22Rv1 (cell line): ENCODE results near the gene ZNF564.

Experiments
- H3K27ac ChIP-seq: fragments of 450-650 bp; 2 replicates; pipeline ENCODE4 v1.5.1; 2017
- ZFX ChIP-seq: fragments of 450-650 bp; IDR thresholded peaks from 2 replicates; pipeline ENCODE4 v1.6.1; 2017; ENCODE audit warnings: antibody characterized with exemption, borderline replicate concordance
- TF ChIP-seq, protein P1 (sequence below): fragments of 450-650 bp; IDR thresholded peaks from 2 replicates; pipeline ENCODE4 v1.5.1; 2017; ENCODE audit warnings: mild to moderate bottlenecking

ZNF564 gene

DNA sequence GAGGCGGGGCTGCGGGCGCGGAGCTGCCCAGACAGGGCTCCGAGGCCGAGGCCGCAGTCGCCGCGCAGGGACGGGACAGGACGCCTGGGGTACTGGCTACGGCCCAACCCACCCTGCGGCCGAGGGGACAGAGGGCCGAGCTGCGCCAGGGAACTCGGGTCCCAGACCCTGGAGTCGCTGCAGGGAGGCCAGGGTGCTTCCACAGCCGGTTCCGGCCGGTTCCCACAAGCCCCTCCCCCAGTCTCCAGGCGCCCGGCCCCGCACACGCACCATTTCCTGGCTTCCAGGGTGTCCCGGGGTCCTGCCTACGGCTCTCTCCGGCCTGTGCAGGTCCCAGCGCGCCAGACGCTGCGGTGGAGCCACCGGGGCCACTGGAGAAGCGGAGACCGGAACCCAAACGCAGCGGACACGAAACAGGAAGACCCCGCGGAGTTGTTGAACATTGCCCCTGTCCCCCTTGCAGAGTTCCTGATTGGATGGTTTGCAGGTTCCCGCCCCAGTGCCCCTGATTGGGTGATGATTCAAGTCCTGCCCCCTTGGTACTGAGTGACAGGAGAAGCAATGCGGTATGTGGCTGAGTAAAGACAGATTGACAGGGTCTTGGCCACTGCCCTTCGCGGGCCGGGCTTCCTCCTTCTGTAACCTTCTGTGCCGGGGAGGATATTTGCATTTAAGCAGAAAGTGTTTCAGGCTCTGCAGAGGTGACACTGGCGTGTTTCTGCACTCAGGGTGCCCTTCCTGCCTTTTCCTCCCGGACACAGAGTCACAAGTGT, at the start of gene ZNF564:
ZNF564 (minus strand) TSS at position 423 of the 773 bp plus-strand sequence; CDS start at position 273, 150 bp downstream.
- peak within 1 kb of the TSS; percentile 98 for H3K27ac ChIP-seq
- TF ChIP-seq ZFX: no peak
- TF ChIP-seq, protein P1, sequence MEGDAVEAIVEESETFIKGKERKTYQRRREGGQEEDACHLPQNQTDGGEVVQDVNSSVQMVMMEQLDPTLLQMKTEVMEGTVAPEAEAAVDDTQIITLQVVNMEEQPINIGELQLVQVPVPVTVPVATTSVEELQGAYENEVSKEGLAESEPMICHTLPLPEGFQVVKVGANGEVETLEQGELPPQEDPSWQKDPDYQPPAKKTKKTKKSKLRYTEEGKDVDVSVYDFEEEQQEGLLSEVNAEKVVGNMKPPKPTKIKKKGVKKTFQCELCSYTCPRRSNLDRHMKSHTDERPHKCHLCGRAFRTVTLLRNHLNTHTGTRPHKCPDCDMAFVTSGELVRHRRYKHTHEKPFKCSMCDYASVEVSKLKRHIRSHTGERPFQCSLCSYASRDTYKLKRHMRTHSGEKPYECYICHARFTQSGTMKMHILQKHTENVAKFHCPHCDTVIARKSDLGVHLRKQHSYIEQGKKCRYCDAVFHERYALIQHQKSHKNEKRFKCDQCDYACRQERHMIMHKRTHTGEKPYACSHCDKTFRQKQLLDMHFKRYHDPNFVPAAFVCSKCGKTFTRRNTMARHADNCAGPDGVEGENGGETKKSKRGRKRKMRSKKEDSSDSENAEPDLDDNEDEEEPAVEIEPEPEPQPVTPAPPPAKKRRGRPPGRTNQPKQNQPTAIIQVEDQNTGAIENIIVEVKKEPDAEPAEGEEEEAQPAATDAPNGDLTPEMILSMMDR: no peak

DNA sequence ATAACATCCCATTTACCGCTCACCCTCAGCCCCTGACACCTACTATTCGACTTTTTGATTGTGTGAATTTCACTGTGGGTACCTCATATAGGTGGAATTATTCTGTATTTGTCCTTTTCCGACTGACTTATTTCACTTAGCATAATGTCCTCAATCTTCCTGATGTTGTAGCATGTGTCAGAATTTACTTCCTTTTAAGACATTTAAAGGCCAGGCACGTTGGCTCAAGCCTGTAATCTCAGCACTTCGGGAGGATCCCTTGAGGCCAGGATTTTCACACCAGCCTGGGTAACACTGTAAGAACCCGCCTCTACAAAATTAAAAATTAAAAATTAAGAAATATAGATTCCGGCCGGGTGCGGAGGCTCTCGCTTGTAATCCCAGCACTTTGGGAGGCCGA, 46.3 kb upstream of the ZNF564 start:
- no peak overlapping the region for H3K27ac ChIP-seq
- TF ChIP-seq, protein P1: no peak
- no peak for TF ChIP-seq ZFX

- no peak for TF ChIP-seq ZFX
- TF ChIP-seq, protein P1: no peak
- H3K27ac ChIP-seq: no peak overlapping the region
Observed at GRCh38 chr19:12596927-12597548, 45.8 kb upstream of the ZNF564 start.

GRCh38 chr19:12596485-12596884, 45.2 kb upstream of the ZNF564 start:
- TF ChIP-seq, protein P1: no peak
- TF ChIP-seq ZFX: no peak
- H3K27ac ChIP-seq: no peak overlapping the region

- TF ChIP-seq, protein P1: no peak
- TF ChIP-seq ZFX: no peak
- no peak overlapping the region for H3K27ac ChIP-seq
Observed at GRCh38 chr19:12581100-12581499, 29.8 kb upstream of the ZNF564 start.

GRCh38 chr19:12580180-12580694, 29.0 kb upstream of the ZNF564 start:
- H3K27ac ChIP-seq: no peak overlapping the region
- TF ChIP-seq ZFX: no peak
- TF ChIP-seq, protein P1: no peak

DNA sequence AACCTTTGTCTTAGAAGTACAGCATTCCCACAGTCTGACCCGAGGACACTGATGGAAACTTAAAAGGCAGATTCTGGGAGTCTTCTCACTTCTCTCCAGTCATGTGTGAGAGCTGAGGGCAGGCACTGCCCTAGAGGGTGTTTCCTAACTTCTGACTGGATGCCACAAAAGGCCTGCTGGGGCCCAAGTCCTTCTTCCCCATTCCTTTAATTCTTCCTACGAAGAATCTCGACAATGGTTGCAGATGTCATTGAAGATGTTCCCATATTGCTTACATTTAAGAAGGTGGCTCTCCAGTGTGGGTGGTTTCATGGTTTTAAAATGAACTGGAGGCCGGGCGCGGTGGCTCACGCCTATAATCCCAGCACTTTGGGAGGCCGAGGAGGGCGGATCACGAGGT, 27.4 kb upstream of the ZNF564 start:
- H3K27ac ChIP-seq: no peak overlapping the region
- TF ChIP-seq ZFX: no peak
- TF ChIP-seq, protein P1: no peak
